ENCODE measurements around the gene PLCH1.

PLCH1 gene

DNA sequence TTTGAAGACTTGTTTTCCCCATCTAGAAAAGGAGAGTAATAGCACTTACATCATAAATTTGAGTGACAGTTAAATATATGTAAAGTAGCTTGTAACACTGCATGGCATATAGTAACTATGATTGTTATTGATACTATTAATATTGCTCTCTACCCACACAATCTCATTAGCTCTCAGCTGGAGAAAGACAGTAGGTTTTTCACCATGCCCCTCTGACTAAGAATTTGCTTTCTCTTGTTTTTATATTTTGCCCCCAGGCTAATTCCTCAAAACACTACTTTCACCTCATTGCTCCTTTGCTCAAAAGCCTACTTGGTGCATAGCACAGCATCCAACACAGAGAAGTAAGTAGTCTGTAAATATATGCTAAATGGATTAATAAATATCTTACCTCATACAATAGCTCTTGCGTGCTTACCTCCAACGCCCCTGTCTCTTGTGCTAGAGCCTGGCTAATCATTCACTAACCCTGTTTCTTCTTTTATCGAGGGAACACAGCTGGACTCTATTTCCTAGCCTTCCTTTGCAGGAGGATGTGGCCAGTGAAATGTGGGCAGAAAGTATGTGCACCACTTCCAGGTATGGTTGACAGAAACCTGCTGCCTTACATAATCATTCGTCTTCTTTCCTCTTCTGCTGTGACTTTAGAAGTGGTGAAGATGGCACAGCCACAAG is 190.0 kb downstream of the PLCH1 start:
- H3K27ac ChIP-seq = no peak overlapping the region
- TF ChIP-seq, protein P1, sequence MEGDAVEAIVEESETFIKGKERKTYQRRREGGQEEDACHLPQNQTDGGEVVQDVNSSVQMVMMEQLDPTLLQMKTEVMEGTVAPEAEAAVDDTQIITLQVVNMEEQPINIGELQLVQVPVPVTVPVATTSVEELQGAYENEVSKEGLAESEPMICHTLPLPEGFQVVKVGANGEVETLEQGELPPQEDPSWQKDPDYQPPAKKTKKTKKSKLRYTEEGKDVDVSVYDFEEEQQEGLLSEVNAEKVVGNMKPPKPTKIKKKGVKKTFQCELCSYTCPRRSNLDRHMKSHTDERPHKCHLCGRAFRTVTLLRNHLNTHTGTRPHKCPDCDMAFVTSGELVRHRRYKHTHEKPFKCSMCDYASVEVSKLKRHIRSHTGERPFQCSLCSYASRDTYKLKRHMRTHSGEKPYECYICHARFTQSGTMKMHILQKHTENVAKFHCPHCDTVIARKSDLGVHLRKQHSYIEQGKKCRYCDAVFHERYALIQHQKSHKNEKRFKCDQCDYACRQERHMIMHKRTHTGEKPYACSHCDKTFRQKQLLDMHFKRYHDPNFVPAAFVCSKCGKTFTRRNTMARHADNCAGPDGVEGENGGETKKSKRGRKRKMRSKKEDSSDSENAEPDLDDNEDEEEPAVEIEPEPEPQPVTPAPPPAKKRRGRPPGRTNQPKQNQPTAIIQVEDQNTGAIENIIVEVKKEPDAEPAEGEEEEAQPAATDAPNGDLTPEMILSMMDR (conservative IDR thresholded peaks at IDR 0.05) = no peak

GRCh38 chr3:155553780-155554179 is 191.1 kb downstream of the PLCH1 start:
- H3K27ac ChIP-seq = no peak overlapping the region
- TF ChIP-seq, protein P1 (conservative IDR thresholded peaks at IDR 0.05) = no peak

DNA sequence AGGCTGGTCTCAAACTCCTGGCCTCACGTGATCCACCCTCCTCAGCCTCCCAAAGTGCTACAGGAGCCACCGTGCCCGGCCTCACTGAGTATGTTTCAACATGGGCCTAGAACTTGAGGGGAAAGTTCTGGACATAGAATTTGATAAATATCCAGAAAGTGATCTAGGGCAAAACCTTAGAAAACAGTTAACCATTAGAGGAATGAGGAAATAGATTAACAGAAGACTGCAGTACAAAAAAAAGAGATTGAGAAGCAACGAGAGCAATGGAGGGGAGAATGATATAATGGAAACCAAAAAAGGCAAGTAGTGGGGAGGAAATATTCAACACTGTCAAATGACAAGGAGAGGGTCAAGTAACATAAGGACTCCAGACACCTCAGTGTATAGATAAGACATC is 191.5 kb downstream of the PLCH1 start:
- H3K27ac ChIP-seq = no peak overlapping the region
- TF ChIP-seq, protein P1 (conservative IDR thresholded peaks at IDR 0.05) = no peak

- TF ChIP-seq, protein P1 (conservative IDR thresholded peaks at IDR 0.05) = no peak
- no peak overlapping the region for H3K27ac ChIP-seq
These were observed 194.5 kb downstream of the PLCH1 start for GRCh38 chr3:155550391-155550790.

- TF ChIP-seq, protein P1 (conservative IDR thresholded peaks at IDR 0.05) = no peak
- H3K27ac ChIP-seq = no peak overlapping the region
These were observed 195.8 kb downstream of the PLCH1 start for GRCh38 chr3:155549087-155549486.

GRCh38 chr3:155548195-155548594 is 196.7 kb downstream of the PLCH1 start:
- TF ChIP-seq, protein P1 (conservative IDR thresholded peaks at IDR 0.05) = no peak
- no peak overlapping the region for H3K27ac ChIP-seq

GRCh38 chr3:155535098-155535497 is 209.8 kb downstream of the PLCH1 start:
- H3K27ac ChIP-seq = no peak overlapping the region
- TF ChIP-seq, protein P1 (conservative IDR thresholded peaks at IDR 0.05) = no peak

Measured in VCaP (cell line).